ENCODE results near the gene FOXA2.

DNA sequence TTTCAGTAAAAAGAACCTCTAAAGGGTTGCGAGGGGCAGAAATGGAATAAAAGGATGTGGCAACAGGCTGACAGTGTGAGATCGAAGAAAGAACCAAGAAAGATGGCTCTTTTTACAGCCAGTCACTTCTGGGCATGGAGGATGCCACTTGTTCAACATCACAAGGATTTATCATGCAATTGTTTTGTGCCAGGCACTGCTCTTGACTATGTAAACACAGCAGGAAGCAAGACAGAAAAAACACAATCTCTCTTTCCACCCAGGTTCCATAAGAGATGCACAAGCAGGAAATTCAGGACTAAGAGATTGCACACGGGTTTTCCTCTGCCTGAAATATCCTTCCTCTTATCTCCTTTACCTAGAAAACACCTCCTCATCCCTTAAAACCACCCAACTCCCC lies 38.0 kb downstream of the FOXA2 start:
- TF ChIP-seq ZNF567 (CRISPR knock-in tag; IDR thresholded peaks at IDR 0.05; ENCODE audit: borderline replicate concordance) (no peak), REXO4 (CRISPR knock-in tag; IDR thresholded peaks at IDR 0.05; ENCODE audit: borderline replicate concordance) (no peak), CBFB (CRISPR knock-in tag; IDR thresholded peaks at IDR 0.05) (no peak), POLR2AphosphoS5 (IDR thresholded peaks at IDR 0.05; ENCODE audit: low read depth, low read length) (no peak), ZFP36 (IDR thresholded peaks at IDR 0.05; ENCODE audit: borderline replicate concordance, low read depth, low read length, partially characterized antibody) (no peak)
